ENCODE data around the gene HBA1. TPM values are rescaled to one million over a fixed set of nuclear protein-coding genes. Genes with fewer than 3 reads are reported as not detected.
"Not testable (repeated sequence)": the region's sequence is repeated elsewhere in the genome, so short reads cannot be mapped to it uniquely, and the experiment has no call there.

HBA1 gene
- total RNA-seq, 2 experiments from 2014 or later, result not detected

DNA sequence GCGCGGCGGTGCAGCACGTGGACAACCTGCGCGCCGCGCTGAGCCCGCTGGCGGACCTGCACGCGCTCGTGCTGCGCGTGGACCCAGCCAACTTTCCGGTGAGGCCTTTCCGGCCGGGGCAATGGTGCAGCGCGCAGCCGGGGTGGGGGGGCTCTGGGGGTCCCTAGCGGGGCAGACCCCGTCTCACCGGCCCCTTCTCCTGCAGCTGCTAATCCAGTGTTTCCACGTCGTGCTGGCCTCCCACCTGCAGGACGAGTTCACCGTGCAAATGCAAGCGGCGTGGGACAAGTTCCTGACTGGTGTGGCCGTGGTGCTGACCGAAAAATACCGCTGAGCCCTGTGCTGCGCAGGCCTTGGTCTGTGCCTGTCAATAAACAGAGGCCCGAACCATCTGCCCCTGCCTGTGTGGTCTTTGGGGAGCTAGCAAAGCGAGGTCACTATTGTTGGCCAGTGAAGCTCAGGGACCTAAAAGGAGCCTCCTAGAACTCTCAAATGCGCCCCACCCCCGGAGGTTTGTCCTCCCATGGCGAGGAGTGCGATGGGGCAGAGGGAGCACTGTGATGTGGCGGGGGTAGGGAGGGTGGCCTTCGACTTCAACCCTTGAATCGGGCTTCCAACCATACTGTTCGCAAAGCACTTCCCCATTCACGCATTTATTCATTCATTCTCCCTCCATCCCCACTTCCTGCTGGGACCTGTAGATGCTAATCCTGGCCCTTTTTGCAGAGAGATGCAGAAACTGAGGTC lies 9.9 kb upstream of the HBA1 start:
- Mint-ChIP-seq H3K9me3 (no peaks in the 10 kb centered on the region), H3K36me3 (no peaks in the 10 kb centered on the region), H3K27me3 (peaks cover 74% of the 10 kb centered on the region), H3K4me3 (no peak overlapping the region), H3K27ac (no peak overlapping the region), H3K4me1 (peaks cover 4% of the 10 kb centered on the region)
- no peak for DNase-seq

DNA sequence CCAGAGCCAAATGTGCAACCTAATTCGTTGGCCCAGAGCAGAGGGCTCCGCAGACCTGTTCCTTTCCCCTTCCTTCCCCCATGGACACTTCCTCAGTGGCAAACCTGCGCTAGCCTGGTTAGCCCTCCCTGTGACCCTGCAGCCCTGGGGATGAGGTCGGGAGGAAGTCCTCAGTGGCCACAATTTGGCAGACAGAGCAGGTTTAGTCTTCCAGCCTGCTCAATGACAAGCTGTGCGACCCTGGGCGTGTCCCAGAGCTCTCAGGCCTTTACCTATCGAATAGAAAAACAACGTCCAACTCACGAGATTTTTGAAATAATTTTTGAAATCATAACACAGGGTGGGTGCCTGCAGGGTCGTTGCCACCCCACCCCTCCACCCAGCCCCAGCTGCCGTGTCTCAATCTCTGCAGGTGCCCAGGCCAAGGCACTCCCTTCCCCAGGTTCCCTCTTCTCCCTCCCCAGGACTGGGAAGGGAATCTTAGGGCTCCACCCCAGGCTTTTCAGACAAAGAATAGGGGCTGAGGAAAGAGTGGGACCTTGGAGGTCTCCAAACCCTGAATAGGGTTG lies 9.3 kb upstream of the HBA1 start:
- DNase-seq, result no peak
- Mint-ChIP-seq H3K4me3 (no peak overlapping the region), H3K27me3 (peaks cover 75% of the 10 kb centered on the region), H3K9me3 (no peaks in the 10 kb centered on the region), H3K36me3 (no peaks in the 10 kb centered on the region), H3K27ac (no peak overlapping the region), H3K4me1 (peaks cover 4% of the 10 kb centered on the region)

DNA sequence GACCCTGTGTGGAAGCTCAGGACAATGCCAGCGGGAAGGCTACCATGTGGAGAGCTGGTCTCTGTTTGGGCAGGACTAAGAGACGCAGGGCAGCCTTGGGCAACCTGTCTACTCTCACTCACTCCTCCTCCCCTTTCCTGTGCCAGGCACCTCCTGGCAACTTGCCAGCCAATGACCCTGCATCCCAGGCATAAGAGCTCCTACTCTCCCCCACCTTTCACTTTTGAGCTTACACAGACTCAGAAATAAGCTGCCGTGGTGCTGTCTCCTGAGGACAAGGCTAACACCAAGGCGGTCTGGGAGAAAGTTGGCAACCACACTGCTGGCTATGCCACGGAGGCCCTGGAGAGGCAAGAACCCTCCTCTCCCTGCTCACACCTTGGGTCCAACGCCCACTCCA lies 8.1 kb upstream of the HBA1 start:
- Mint-ChIP-seq H3K27me3 (peaks cover 74% of the 10 kb centered on the region), H3K36me3 (no peaks in the 10 kb centered on the region), H3K9me3 (no peaks in the 10 kb centered on the region), H3K27ac (no peak overlapping the region), H3K4me1 (peaks cover 4% of the 10 kb centered on the region), H3K4me3 (no peak overlapping the region)
- no peak for DNase-seq

DNA sequence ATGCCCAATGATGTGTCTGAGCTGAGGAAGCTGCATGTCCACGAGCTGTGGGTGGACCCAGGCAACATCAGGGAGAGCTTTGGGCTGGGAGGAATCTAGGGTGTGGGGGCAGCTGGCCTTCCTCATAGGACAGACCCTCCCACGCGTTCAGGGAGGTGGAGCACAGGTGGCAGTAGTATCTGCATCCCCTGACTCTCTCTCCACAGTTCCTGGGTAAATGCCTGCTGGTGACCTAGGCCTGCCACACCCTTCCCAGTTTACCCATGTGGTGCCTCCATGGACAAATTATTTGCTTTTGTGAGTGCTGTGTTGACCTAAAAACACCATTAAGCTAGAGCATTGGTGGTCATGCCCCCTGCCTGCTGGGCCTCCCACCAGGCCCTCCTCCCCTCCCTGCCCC lies 7.5 kb upstream of the HBA1 start:
- no peaks in the 10 kb centered on the region for H3K36me3 Mint-ChIP-seq
- H3K9me3 Mint-ChIP-seq, result no peaks in the 10 kb centered on the region
- peaks cover 6% of the 10 kb centered on the region for H3K4me1 Mint-ChIP-seq
- no peak overlapping the region for H3K27ac Mint-ChIP-seq
- no peak for DNase-seq
- no peak overlapping the region for H3K4me3 Mint-ChIP-seq
- peaks cover 76% of the 10 kb centered on the region for H3K27me3 Mint-ChIP-seq

DNA sequence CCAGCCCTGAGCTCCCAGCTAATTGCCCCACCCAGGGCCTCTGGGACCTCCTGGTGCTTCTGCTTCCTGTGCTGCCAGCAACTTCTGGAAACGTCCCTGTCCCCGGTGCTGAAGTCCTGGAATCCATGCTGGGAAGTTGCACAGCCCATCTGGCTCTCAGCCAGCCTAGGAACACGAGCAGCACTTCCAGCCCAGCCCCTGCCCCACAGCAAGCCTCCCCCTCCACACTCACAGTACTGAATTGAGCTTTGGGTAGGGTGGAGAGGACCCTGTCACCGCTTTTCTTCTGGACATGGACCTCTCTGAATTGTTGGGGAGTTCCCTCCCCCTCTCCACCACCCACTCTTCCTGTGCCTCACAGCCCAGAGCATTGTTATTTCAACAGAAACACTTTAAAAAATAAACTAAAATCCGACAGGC lies 6.4 kb upstream of the HBA1 start:
- H3K27me3 Mint-ChIP-seq, result peaks cover 85% of the 10 kb centered on the region
- not testable (repeated sequence) for H3K4me1 Mint-ChIP-seq, H3K9me3 Mint-ChIP-seq, H3K36me3 Mint-ChIP-seq, DNase-seq, H3K27ac Mint-ChIP-seq, H3K4me3 Mint-ChIP-seq

DNA sequence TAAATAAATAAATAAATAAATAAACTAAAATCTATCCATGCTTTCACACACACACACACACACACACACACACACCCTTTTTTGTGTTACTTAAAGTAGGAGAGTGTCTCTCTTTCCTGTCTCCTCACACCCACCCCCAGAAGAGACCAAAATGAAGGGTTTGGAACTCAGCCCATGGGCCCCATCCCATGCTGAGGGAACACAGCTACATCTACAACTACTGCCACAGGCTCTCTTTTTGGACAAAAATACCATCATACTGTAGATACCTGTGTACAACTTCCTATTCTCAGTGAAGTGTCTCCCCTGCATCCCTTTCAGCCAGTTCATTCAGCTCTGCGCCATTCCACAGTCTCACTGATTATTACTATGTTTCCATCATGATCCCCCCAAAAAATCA lies 5.7 kb upstream of the HBA1 start:
- no peak overlapping the region for H3K4me3 Mint-ChIP-seq
- no peak overlapping the region for H3K27ac Mint-ChIP-seq
- H3K36me3 Mint-ChIP-seq, result no peaks in the 10 kb centered on the region
- peaks cover 10% of the 10 kb centered on the region for H3K4me1 Mint-ChIP-seq
- peaks cover 84% of the 10 kb centered on the region for H3K27me3 Mint-ChIP-seq
- H3K9me3 Mint-ChIP-seq, result no peaks in the 10 kb centered on the region
- no peak for DNase-seq

DNA sequence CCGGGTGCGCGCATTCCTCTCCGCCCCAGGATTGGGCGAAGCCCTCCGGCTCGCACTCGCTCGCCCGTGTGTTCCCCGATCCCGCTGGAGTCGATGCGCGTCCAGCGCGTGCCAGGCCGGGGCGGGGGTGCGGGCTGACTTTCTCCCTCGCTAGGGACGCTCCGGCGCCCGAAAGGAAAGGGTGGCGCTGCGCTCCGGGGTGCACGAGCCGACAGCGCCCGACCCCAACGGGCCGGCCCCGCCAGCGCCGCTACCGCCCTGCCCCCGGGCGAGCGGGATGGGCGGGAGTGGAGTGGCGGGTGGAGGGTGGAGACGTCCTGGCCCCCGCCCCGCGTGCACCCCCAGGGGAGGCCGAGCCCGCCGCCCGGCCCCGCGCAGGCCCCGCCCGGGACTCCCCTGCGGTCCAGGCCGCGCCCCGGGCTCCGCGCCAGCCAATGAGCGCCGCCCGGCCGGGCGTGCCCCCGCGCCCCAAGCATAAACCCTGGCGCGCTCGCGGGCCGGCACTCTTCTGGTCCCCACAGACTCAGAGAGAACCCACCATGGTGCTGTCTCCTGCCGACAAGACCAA lies 4.0 kb upstream of the HBA1 start, which contains the start of gene HBA2:
Gene HBA2 (plus strand): TSS at position 503 of the 568 bp plus-strand sequence. CDS start 37 bp downstream, at position 540.
- DNase-seq, H3K4me3 Mint-ChIP-seq, H3K36me3 Mint-ChIP-seq, H3K27ac Mint-ChIP-seq, H3K9me3 Mint-ChIP-seq: not testable (repeated sequence)
- H3K4me1 Mint-ChIP-seq, result peaks cover 11% of the 10 kb centered on the region
- H3K27me3 Mint-ChIP-seq, result peaks cover 72% of the 10 kb centered on the region

DNA sequence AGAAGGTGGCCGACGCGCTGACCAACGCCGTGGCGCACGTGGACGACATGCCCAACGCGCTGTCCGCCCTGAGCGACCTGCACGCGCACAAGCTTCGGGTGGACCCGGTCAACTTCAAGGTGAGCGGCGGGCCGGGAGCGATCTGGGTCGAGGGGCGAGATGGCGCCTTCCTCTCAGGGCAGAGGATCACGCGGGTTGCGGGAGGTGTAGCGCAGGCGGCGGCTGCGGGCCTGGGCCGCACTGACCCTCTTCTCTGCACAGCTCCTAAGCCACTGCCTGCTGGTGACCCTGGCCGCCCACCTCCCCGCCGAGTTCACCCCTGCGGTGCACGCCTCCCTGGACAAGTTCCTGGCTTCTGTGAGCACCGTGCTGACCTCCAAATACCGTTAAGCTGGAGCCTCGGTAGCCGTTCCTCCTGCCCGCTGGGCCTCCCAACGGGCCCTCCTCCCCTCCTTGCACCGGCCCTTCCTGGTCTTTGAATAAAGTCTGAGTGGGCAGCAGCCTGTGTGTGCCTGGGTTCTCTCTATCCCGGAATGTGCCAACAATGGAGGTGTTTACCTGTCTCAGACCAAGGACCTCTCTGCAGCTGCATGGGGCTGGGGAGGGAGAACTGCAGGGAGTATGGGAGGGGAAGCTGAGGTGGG lies 3.1 kb upstream of the HBA1 start:
- peaks cover 15% of the 10 kb centered on the region for H3K4me1 Mint-ChIP-seq
- not testable (repeated sequence) for H3K27ac Mint-ChIP-seq, DNase-seq, H3K9me3 Mint-ChIP-seq, H3K36me3 Mint-ChIP-seq, H3K4me3 Mint-ChIP-seq
- H3K27me3 Mint-ChIP-seq, result peaks cover 72% of the 10 kb centered on the region

DNA sequence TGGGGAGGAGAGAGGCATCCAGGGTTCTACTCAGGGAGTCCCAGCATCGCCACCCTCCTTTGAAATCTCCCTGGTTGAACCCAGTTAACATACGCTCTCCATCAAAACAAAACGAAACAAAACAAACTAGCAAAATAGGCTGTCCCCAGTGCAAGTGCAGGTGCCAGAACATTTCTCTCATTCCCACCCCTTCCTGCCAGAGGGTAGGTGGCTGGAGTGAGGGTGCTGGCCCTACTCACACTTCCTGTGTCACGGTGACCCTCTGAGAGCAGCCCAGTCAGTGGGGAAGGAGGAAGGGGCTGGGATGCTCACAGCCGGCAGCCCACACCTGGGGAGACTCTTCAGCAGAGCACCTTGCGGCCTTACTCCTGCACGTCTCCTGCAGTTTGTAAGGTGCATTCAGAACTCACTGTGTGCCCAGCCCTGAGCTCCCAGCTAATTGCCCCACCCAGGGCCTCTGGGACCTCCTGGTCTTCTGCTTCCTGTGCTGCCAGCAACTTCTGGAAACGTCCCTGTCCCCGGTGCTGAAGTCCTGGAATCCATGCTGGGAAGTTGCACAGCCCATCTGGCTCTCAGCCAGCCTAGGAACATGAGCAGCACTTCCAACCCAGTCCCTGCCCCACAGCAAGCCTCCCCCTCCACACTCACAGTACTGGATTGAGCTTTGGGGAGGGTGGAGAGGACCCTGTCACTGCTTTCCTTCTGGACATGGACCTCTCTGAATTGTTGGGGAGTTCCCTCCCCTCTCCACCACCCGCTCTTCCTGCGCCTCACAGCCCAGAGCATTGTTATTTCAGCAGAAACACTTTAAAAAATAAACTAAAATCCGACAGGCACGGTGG lies 2.3 kb upstream of the HBA1 start:
- H3K4me1 Mint-ChIP-seq, result peaks cover 15% of the 10 kb centered on the region
- peaks cover 71% of the 10 kb centered on the region for H3K27me3 Mint-ChIP-seq
- not testable (repeated sequence) for DNase-seq, H3K4me3 Mint-ChIP-seq, H3K36me3 Mint-ChIP-seq, H3K27ac Mint-ChIP-seq, H3K9me3 Mint-ChIP-seq

DNA sequence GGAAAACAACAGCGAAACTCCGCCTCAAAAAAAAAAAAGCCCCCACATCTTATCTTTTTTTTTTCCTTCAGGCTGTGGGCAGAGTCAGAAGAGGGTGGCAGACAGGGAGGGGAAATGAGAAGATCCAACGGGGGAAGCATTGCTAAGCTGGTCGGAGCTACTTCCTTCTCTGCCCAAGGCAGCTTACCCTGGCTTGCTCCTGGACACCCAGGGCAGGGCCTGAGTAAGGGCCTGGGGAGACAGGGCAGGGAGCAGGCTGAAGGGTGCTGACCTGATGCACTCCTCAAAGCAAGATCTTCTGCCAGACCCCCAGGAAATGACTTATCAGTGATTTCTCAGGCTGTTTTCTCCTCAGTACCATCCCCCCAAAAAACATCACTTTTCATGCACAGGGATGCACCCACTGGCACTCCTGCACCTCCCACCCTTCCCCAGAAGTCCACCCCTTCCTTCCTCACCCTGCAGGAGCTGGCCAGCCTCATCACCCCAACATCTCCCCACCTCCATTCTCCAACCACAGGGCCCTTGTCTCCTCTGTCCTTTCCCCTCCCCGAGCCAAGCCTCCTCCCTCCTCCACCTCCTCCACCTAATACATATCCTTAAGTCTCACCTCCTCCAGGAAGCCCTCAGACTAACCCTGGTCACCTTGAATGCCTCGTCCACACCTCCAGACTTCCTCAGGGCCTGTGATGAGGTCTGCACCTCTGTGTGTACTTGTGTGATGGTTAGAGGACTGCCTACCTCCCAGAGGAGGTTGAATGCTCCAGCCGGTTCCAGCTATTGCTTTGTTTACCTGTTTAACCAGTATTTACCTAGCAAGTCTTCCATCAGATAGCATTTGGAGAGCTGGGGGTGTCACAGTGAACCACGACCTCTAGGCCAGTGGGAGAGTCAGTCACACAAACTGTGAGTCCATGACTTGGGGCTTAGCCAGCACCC lies 1.2 kb upstream of the HBA1 start:
- H3K27ac Mint-ChIP-seq, result no peak overlapping the region
- peaks cover 70% of the 10 kb centered on the region for H3K27me3 Mint-ChIP-seq
- no peak overlapping the region for H3K4me3 Mint-ChIP-seq
- H3K36me3 Mint-ChIP-seq, result no peaks in the 10 kb centered on the region
- DNase-seq, result no peak
- no peaks in the 10 kb centered on the region for H3K9me3 Mint-ChIP-seq
- peaks cover 12% of the 10 kb centered on the region for H3K4me1 Mint-ChIP-seq

DNA sequence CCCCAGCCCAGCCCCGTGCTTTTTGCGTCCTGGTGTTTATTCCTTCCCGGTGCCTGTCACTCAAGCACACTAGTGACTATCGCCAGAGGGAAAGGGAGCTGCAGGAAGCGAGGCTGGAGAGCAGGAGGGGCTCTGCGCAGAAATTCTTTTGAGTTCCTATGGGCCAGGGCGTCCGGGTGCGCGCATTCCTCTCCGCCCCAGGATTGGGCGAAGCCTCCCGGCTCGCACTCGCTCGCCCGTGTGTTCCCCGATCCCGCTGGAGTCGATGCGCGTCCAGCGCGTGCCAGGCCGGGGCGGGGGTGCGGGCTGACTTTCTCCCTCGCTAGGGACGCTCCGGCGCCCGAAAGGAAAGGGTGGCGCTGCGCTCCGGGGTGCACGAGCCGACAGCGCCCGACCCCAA lies 474 bp upstream of the HBA1 start:
- not testable (repeated sequence) for H3K4me3 Mint-ChIP-seq, H3K36me3 Mint-ChIP-seq, H3K27ac Mint-ChIP-seq, H3K9me3 Mint-ChIP-seq, DNase-seq
- Mint-ChIP-seq H3K4me1 (peaks cover 12% of the 10 kb centered on the region), H3K27me3 (peaks cover 63% of the 10 kb centered on the region)

DNA sequence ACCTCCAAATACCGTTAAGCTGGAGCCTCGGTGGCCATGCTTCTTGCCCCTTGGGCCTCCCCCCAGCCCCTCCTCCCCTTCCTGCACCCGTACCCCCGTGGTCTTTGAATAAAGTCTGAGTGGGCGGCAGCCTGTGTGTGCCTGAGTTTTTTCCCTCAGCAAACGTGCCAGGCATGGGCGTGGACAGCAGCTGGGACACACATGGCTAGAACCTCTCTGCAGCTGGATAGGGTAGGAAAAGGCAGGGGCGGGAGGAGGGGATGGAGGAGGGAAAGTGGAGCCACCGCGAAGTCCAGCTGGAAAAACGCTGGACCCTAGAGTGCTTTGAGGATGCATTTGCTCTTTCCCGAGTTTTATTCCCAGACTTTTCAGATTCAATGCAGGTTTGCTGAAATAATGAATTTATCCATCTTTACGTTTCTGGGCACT lies 928 bp downstream of the HBA1 start:
- no peaks in the 10 kb centered on the region for H3K36me3 Mint-ChIP-seq
- no peak overlapping the region for H3K27ac Mint-ChIP-seq
- H3K4me1 Mint-ChIP-seq, result peaks cover 12% of the 10 kb centered on the region
- H3K4me3 Mint-ChIP-seq, result no peak overlapping the region
- peaks cover 54% of the 10 kb centered on the region for H3K27me3 Mint-ChIP-seq
- no peaks in the 10 kb centered on the region for H3K9me3 Mint-ChIP-seq
- no peak for DNase-seq

DNA sequence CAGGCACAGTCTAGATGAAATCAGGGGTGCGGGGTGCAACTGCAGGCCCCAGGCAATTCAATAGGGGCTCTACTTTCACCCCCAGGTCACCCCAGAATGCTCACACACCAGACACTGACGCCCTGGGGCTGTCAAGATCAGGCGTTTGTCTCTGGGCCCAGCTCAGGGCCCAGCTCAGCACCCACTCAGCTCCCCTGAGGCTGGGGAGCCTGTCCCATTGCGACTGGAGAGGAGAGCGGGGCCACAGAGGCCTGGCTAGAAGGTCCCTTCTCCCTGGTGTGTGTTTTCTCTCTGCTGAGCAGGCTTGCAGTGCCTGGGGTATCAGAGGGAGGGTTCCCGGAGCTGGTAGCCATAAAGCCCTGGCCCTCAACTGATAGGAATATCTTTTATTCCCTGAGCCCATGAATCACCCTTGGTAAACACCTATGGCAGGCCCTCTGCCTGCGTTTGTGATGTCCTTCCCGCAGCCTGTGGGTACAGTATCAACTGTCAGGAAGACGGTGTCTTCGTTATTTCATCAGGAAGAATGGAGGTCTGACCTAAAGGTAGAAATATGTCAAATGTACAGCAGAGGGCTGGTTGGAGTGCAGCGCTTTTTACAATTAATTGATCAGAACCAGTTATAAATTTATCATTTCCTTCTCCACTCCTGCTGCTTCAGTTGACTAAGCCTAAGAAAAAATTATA lies 1.6 kb downstream of the HBA1 start:
- Mint-ChIP-seq H3K27me3 (peaks cover 53% of the 10 kb centered on the region), H3K4me3 (no peak overlapping the region)

More for the DNA sequence above, 1.6 kb downstream of the HBA1 start:
- peaks cover 12% of the 10 kb centered on the region for H3K4me1 Mint-ChIP-seq
- DNase-seq, result no peak
- H3K27ac Mint-ChIP-seq, result no peak overlapping the region
- H3K9me3 Mint-ChIP-seq, result no peaks in the 10 kb centered on the region
- H3K36me3 Mint-ChIP-seq, result no peaks in the 10 kb centered on the region
